GM12874 (cell line): ENCODE data around the gene COMP.

Experiments
- CTCF ChIP-seq: IDR thresholded peaks from 2 replicates; pipeline ENCODE4 v1.5.1; 2011; ENCODE audit warnings: low read depth, mild to moderate bottlenecking, control low read depth, low read length, moderate library complexity; ENCODE audit not compliant: insufficient read depth

The COMP gene

GRCh38 chr19:18737954-18738351 lies 53.2 kb downstream of the COMP start:
- TF ChIP-seq CTCF = no peak

- no peak for TF ChIP-seq CTCF
Observed at GRCh38 chr19:18737337-18737953, 53.7 kb downstream of the COMP start.

- TF ChIP-seq CTCF = no peak
Observed at GRCh38 chr19:18736415-18737336, 54.4 kb downstream of the COMP start.

- TF ChIP-seq CTCF = no peak
Observed at GRCh38 chr19:18735752-18736151, 55.4 kb downstream of the COMP start.

- TF ChIP-seq CTCF = no peak
Observed at GRCh38 chr19:18735324-18735723, 55.8 kb downstream of the COMP start.

GRCh38 chr19:18733196-18733647 lies 57.9 kb downstream of the COMP start:
- no peak for TF ChIP-seq CTCF
